HTERT RPE-1 (cell line): ENCODE results near the gene ZNF750.

Source experiments
- in situ Hi-C: fragments of 300-500 bp; cut with MboI; formaldehyde crosslinking; loops from 4 replicates; pipeline ENCODE4 v1.14.3; 2020; ENCODE audit warnings: low sequenced_read_pairs

The ZNF750 gene

DNA sequence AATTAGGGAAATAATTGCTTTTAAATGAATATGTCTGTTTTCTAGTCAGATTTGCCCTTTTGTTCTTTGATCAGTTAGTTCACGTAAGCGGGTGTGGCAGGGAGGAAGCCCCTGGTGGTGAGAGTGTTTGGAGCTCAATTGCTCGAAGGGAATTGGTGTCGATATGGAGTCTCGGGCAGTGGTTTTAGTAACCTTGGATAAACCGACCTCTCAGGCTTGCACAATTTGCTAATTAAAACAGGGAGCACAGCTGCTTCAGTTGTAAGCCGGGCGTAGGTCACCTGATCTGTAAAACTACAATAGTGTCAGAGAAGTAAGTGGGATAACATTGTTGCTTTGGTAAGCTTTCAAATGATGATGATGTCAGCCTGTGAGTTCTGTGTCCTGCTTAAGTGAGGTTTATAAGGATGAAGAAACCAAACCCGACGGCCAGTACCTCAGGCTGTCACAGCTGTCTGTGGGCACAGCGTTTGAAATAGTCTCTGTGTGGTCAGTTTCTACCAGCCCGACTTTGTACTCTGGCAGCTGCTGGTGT, 2.9 kb downstream of the ZNF750 start:
- in situ Hi-C loops = no loop called here

DNA sequence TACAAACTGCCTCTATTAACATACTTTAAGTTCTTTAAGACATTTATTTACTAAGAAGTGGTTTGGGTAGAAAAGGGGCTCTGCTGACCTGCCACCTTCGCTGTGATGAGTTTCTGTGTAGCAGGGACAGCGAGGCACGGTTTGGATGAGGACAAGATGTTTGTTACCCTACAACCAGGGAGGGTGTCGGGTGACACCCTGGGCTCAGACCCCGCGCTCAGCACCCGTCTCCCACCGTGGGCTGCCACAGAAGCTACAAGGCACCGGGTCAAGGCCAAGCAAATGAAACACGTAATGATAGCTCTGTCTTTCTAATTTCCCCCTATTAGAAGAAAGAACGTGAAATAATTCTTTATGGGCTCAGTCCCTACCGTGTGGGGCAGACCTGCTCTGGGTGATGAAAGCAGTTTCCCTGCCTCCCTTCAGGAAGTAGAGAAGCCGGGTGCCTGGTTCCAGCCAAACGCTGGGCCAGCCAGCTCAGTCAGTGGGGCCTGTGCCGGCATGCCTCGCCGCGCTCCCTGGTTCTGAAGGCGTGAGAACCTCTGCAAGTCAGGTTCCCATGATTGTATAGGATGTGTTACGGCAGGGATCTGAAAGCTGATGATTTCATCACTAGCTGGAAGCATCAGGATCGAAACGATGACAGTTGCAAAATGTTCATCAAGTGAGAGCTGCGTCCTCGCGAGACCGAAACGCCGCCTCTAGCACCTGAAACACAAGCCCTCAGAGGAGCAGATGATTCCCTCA, 3.9 kb downstream of the ZNF750 start:
- in situ Hi-C loops = no loop called here

DNA sequence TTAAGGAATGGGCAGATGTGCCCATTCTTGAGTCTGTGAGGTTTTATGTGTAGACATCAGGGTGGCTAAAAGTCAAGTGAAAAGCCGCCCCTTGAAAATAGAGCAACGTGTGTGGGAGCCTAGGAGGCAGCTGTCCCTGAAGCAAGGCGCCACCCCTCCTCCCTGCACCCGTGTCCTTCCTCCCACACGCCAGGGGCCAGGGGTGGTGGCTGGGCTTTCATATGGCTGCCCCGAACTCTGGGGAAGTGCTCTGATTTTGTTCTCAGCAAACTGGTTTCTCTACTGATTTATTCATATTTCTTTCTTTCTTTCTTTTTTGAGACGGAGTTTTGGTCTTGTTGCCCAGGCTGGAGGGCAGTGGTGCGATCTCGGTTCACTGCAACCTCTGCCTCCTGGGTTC, 4.7 kb downstream of the ZNF750 start:
- in situ Hi-C loops = no loop called here

DNA sequence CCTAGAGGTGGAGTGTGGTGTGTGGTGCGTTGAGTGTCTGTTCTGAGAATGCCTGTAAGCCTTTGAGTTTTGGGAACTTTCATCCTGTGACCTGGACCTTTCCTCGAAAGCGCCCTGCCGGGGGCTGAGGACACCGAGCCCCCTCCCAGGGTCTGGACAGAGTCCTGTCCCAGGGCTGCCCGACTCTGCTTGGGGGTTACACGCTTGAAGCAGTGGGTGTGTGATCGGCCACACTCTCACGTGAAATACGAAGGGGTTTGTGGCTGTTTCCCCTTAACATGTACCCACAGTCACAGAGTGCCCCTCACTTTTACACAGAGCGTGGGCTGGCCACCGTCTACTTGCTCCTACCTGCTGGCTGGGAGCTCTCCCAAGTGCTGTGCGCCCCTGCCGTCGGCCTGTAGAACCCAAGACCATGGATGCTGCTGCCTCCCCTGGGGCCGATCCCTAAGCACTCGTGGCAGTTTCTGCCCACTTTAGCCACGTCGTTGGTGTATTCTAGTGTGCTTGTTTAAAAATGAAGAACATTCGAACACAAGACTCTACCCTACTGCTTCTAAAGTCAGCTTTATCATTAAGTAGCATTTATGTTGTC, 6.8 kb downstream of the ZNF750 start:
- in situ Hi-C loops = no loop called here

DNA sequence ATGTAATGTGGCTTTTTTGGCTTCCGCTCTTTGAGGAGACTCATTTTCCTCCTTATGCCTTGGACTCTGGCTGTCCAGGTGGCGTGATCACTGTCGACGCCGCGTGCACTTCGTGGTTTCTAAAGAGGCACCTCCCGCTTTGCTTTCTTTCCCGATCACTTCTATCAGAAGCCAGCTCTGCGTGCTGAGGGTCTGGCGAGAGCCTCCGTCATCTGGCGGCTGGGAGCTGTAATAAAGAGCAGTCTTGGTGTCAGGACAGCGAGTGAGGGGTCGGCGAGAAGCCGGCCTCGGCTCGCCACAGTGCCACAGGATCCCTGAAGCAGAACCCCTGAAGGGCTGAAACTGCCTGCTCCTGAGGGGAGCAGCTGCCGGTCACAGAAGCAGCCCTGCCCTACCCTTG, 7.4 kb downstream of the ZNF750 start:
- in situ Hi-C loops = no loop called here

DNA sequence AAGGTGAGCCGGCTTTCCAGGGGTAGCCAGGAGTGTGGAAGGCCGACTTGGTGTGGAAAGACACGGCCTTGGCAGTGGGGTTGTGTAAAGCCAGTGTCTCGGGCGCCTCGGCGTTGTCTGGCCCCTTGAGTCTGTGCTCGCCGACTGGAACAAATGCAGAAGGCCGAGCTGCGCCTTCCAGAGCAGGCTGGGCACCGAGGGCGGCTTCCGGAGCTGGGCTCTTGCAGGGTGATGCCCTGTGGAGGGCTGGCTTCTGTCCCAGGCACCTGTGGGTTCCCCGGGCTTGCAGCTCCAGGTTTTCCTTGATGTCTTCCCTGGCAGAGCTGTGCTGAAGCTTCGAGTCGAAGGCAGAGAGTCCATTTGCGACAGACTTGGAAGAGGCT, 8.0 kb downstream of the ZNF750 start:
- in situ Hi-C loops = no loop called here

DNA sequence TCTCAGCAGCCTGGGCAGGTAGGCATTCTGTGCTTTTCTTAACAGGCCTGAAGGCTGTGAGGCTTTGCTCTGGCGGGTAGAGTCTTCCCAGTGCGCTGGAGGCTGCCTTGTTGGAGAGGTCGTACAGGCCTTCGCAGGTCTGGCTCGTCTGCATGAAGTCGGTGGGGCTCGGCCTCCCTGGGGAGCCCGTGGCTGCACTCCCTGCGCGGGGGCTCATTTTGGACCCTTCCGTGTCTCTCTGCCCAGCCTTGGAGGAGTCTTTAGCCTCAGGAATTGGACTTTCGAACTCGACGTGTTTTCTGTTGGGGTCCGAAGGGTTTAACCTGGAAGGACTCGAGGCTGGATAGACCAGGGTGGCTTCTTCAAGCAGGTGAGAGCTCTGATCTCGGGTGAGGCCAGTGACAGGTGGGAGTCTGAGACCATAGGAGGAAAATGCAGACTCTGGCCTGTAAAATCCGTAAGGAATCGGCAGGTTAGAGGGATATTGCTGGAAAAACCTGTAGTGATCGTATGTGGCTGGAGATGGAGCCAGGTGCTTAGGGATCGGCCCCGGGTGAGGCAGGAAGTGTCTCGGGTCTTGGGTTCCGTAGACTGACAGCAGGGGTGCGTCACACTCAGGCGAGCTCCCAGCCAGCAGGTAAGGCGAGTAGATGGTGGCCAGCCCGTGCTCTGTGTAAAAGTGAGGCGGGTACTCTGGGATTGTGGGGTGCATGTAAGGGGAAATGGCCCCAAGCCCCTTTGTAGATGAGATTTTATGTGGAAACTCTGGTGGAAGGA, 8.6 kb downstream of the ZNF750 start:
- in situ Hi-C loops = no loop called here

DNA sequence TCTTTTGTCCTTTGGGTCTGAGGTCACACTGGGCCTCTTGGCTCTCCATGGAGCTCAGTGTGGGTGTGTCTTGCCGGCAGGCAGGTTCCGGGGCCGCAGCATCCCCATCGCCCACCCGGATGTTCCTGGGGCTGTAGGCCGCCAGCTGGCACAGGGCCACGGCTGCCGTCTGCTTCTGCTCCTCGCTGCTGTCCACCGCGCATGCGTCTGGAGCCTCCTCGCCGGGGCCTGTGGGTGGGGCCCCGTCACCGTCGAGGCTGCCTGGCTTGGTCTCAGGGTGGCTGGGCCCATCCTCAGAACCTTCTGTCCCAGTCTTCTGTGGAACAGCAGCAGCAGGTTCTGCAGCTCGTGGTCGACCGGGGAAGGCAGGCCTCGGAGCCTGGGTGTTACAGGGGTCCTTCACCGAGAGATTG, 9.6 kb downstream of the ZNF750 start:
- in situ Hi-C loops = no loop called here

DNA sequence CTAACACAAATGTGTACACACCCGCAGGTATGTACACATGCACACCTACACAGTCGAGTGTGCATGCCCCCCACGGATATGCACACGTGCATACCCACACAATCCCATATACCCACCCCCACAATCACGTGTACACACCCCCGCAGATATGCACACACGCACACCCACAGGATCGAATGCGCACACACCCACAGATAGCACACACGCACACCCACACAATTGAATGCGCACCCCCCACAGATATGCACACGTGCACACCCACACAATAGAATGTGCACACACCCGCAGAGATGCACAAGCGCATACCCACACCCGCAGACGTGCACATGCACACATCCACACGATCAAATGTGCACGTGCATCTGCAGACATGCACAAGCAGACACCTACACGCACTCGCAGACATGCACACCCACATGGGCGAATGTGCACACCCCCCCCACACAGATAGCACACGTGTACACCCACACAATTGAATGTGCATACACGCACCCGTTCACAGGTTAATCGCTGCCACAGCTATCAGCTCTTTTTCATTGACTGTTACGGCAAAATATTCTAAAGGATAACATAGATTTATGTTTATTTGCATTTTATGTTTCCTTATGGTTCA, 10.8 kb downstream of the ZNF750 start:
- in situ Hi-C loops = no loop called here

DNA sequence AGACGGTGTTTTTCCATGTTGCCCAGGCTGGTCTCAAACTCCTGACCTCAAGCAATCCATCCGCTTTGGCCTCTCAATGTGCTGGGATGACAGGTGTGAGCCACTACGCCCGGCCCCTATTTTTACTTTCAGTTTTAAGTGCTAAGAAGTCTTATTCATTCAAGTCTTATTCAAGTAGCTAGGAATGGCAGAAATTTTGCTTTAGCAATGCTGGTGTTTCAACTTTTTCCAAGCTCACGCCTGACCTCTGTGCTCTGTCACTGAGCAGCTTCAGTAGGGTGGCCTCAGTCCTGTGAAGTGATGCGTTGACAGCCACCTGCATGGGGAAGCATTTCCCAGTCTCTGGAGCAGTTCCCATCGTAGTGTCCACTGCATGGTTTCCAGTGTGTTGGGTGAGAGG, 12.9 kb downstream of the ZNF750 start:
- in situ Hi-C loops = no loop called here

DNA sequence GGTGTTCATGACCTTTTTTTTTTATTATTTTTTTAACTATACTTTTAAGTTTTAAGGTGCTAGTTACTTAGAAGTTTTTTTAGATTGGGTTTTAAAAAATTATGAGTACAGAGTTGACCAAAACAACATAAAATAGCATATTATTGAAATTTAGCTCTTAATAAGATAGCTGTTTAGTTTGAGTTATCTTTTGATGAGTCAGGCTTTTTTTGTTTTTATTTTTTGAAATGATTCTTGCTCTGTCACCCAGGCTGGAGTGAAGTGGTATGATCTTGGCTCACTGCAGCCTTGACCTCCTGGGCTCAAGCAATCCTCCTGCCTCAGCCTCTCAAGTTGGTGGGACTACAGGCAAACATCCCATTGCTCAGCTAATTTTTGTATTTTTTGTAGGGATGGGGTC, 13.6 kb downstream of the ZNF750 start:
- in situ Hi-C loops = no loop called here

DNA sequence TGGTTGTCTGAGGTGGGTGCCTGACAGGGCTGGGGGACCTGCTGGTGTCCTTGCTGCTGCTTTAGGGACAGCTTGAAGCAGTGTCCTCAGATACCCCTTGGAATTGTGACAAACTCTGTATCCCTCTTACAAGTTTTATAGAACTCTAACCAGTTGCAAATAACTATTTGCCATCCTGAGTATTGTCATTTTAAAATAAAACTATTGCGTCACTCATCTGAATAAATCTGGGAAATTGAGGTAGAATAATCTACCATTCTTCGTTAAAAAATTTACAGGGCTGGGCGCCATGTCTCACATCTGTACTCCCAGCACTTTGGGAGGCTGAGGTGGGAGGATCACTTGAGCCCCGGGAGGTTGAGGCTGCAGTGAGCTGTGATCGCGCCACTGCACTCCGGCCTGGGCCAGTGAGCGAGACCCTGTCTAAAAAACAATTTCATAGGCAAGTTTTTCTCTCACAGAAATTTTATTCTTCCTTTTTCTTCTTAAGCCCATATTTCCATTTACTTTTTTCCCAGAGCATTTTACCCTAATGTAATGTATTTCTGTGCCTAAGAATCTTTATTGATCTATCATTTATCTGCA, 14.2 kb downstream of the ZNF750 start:
- in situ Hi-C loops = no loop called here

DNA sequence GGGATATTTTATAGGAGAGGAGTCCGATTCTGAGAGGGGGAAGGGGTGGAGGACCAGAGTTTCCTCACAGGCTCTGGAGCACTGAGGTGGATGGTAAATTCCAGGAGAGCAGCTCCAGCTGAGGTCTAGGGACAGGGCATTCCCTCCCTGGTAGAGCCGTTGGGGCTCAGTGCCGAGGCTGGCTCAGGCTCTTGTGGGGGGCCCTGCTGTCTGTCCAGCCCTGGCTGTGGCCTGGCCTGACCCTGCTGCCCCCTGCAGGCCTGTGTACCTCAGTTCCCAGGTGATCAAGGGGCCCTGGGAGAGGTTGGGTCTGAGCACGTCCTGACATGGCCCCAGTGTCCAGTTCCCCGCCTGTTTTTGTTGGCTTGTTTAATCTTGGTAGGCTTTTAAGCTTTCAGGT, 16.8 kb downstream of the ZNF750 start:
- in situ Hi-C loops = no loop called here

DNA sequence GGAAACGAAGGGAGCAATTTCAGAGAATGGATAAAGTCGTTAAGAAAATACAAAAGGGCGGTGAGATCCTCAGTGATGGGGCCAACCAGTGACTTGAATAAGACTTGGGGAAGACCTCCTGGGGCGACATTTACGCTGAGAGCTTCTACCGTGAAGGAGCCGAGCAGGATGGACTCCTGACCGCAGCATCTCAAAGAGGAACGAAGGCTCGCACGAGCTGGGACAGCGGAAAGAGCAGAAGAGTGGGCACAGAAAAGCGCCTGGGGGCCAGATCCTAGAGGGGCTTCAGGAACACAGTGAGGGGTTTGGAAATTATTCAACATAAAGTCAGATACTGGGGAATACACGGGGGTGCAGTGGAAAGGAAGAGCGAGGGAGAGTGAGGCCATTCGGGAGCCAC, 17.5 kb downstream of the ZNF750 start:
- in situ Hi-C loops = no loop called here

DNA sequence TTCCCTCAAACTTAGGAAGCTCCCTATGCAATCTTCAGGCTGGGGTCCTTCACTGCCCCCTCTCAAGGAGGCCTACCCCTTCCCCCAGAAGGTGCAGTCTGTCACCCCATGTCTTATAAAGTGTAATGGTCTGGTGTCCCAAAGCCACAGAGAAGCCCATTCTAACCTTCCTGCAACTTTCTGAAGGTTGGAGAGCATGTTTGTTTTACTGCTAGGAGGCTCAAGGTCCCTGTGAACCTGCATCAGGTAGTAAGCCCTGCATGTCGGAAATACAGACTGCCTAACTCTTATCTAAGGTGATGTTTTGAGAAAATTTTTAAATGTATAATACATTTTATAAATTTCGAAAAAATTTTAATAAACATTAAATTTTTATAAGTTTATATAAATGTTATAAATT, 18.3 kb downstream of the ZNF750 start:
- in situ Hi-C loops = no loop called here

DNA sequence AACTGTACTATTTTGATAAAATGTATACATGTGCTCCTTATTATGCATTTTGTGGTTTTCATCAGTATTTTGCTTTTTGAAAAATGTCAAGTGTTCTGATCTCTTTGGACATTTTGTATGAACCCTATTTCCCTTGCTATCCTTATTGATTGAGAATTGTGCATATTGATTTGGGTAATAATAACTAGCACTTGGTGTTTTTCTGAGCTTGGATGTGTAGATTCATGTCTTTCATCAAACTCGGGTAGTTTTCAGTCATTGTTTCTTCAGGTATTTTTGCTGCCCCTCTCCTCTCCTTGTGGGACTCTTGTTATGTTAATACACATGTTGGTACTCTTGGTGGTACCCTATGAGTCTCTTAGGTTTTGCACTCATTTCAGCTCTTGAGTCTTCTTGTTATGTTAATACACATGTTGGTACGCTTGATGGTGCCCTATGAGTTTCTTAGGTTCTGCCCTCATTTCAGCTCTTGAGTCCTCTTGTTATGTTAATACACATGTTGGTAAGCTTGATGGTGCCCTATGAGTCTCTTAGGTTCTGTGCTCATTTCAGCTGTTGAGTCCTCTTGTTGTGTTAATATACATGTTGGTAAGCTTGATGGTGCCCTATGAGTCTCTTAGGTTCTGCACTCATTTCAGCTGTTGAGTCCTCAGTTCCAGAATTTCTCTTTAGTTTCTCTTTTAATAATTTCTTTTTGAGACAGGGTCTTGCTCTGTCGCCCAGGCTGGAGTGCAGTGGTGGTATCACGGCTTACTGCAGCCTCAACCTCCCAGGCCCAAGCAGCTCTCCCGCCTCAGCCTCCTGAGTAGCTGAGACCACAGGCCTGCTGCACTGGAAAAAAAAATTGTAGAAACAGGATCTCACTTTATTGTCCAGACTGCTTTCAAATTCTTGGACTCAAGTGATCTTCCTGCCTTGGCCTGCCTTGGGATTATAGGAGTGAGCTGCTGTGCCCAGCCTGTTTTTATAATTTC, 19.3 kb downstream of the ZNF750 start:
- in situ Hi-C loops = no loop called here

DNA sequence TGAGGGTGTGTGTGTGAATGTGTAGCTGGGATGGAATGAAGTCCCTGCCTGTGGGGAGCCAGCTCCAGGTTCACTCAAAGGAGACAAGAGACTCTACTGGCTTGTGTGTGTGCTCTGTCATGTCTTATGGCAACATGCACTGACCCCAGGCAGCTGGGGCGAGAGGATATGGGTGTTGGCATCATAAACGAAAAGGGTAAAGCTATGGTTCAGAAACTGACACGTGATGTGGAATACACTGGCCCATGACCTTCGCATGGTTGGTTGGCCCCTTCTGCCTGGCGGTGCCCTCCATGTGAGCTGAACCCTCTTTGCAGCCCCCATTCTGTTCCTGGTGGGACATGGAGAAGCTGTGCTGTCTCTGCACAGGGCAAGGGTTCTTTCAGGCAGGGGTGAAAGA, 21.9 kb downstream of the ZNF750 start:
- in situ Hi-C loops = no loop called here

DNA sequence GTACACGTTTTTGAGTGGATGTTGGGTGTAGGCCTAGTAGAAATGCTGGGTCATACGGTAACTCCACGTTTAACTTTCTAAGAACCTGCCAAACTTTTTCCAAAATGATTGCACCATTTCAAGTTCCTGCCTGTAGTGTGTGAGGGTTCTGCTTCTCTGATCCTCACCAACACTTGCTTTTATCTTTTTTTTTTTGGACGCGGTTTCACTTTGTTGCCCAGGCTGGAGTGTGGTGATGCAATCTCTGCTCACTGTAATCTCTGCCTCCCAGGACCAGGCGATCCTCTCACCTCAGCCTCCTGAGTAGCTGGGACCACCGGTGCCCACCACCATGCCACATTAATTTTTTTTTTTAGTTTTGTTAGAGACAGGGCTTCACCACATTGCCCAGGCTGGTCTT, 23.5 kb downstream of the ZNF750 start:
- in situ Hi-C loops = no loop called here

DNA sequence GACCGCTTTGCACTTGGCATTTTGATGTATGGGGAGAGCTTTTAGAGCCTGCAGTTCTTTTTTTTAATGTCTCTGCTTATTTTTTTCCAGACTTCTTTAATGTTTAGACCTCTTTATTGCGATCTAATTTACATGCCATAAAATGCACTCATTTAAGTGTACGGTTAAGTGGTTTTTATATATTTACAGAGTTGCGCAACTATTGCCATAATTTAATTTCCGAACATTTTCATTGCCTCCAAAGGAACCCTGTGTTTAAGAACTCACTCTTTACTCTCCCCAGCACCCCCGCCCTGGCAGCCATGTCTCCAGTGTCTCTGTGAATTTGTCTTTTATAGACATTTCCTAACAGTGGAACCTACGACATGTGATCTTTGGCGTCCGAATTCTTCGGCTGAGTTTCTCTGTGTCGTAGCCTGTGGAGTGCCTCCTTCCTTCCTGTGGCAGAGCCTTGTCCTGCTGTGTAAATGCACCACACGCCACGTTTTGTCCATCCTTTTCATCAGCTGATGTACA, 24.0 kb downstream of the ZNF750 start:
- in situ Hi-C loops = no loop called here

DNA sequence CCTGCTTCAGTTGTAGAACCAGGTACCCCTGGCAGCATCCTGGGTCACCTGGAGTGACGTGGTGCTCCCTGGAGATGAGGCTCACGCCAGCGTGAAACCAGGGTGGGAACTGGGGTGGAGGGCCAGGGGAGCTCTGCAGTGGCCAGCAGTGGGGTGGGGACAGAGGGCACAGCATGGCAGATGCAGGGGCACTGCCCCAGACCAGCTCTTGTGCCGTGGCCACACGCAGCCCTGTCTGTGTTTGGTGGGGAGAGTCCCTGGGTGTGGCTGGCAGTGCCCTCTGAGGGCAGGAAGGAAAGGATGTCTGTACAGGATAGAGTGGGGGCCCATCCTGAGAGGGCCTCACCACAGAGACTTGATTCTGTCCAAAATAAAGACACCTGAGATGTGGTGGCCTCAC, 24.5 kb downstream of the ZNF750 start:
- in situ Hi-C loops = no loop called here
